HepG2 (cell line): ENCODE results near the gene PRM2. TPM values are rescaled to one million over a fixed set of nuclear protein-coding genes. Genes with fewer than 3 reads are reported as not detected.

ENCODE experiments used
- FUBP1 ChIP-seq: sonication (generic); formaldehyde crosslinking; IDR thresholded peaks from 2 replicates; pipeline ENCODE4 v1.5.1; 2020; ENCODE audit warnings: missing genetic modification reagents, mild to moderate bottlenecking, borderline replicate concordance
- LCORL ChIP-seq, 2 experiments: fragments of 450-650 bp in 1 of 2; sonication (generic) in 1 of 2; formaldehyde crosslinking in 1 of 2; IDR thresholded peaks; 2 replicates each; pipeline versions ENCODE4 v1.5.0 to v1.6.1; 2017 to 2020; ENCODE audit warnings: antibody characterized with exemption in 1 of 2, missing genetic modification reagents in 1 of 2
- TFE3 ChIP-seq: IDR thresholded peaks from 2 replicates; pipeline ENCODE4 v1.6.1; 2016
- ZBTB46 ChIP-seq: sonication (generic); formaldehyde crosslinking; IDR thresholded peaks from 2 replicates; pipeline ENCODE4 v1.4.0; 2020; ENCODE audit warnings: mild to moderate bottlenecking, missing genetic modification reagents, borderline replicate concordance
- ZHX2 ChIP-seq, 2 experiments: sonication (generic) in 1 of 2; formaldehyde crosslinking in 1 of 2; IDR thresholded peaks; 2 replicates each; pipeline versions ENCODE4 v1.6.1 to v1.9.0; 2014 to 2022; ENCODE audit warnings: antibody characterized with exemption in 1 of 2, borderline replicate concordance in 1 of 2, inconsistent platforms in 1 of 2, low read depth in 1 of 2, missing genetic modification reagents in 1 of 2
- ZNF367 ChIP-seq: sonication (generic); formaldehyde crosslinking; IDR thresholded peaks from 2 replicates; pipeline ENCODE4 v1.4.0; 2020; ENCODE audit warnings: missing genetic modification reagents, borderline replicate concordance
- ZNF609 ChIP-seq: sonication (generic); formaldehyde crosslinking; IDR thresholded peaks from 2 replicates; pipeline ENCODE4 v1.4.0; 2020; ENCODE audit warnings: mild to moderate bottlenecking, missing genetic modification reagents, borderline replicate concordance
- polyA plus RNA-seq, 8 experiments: library from polyadenylated mRNA; depleted of rRNA in 3 of 8; stranded (reverse) in 7 of 8; unstranded in 1 of 8; fragments of >200 nt; fragmentation: Illumina TruSeq in 4 of 8; extraction: Trizol in 4 of 8; gene quantifications; 2 replicates each; pipeline versions ENCODE4 v1.2.1 to v1.2.3, GENCODE V29; 2011 to 2016; ENCODE audit warnings: low read depth in 4 of 8, missing spikeins in 1 of 8, mixed read lengths in 1 of 8; ENCODE audit not compliant: insufficient read depth in 1 of 8
- total RNA-seq, 5 experiments: library from RNA; depleted of rRNA; stranded (reverse); fragments of >200 nt; fragmentation: Illumina TruSeq; extraction: Trizol; gene quantifications; 2 replicates each; pipeline ENCODE4 v1.2.3, GENCODE V29; 2016; ENCODE audit warnings: low read depth in 1 of 5

The PRM2 gene
- total and polyA plus RNA-seq, 2 of the 13 experiments (the other 11 are each of a cell fraction or from before 2014, with no cell fraction given), result 0.54 TPM; not detected in 1

GRCh38 chr16:11276896-11277593 is 765 bp upstream of the PRM2 start (continued):
- peak; percentile 46; the same call in 1 of the 2 replicates for TF ChIP-seq ZNF609 (CRISPR knock-in tag)
- no peak for TF ChIP-seq ZNF367 (CRISPR knock-in tag)
- TF ChIP-seq FUBP1 (CRISPR knock-in tag), result 0 out of 2 replicates have a peak, but pooled peaks have one; percentile 81
- 0 out of 2 replicates have a peak, but pooled peaks have one; percentile 34 for TF ChIP-seq ZBTB46 (CRISPR knock-in tag)
- TF ChIP-seq ZHX2 (IDR thresholded peaks at IDR 0.05; ENCODE audit: low read depth), result no peak
- TF ChIP-seq ZHX2 (CRISPR knock-in tag; IDR thresholded peaks at IDR 0.05; ENCODE audit: borderline replicate concordance), result no peak
- 0 out of 2 replicates have a peak, but pooled peaks have one; percentile 34 for TF ChIP-seq TFE3 (CRISPR knock-in tag)
- no peak for TF ChIP-seq LCORL (IDR thresholded peaks at IDR 0.05)
- 0 out of 2 replicates have a peak, but pooled peaks have one; percentile 5 for TF ChIP-seq LCORL (CRISPR knock-in tag; IDR thresholded peaks at IDR 0.05)
